ENCODE results near the gene ST6GALNAC4.
"Not testable (repeated sequence)": the region's sequence is repeated elsewhere in the genome, so short reads cannot be mapped to it uniquely, and the experiment has no call there.

The ST6GALNAC4 gene

GRCh38 chr9:127884976-127885490 lies 31.8 kb downstream of the ST6GALNAC4 start:
- no peak for DNase-seq

- no peak for DNase-seq
Observed at GRCh38 chr9:127884427-127884911, 32.4 kb downstream of the ST6GALNAC4 start.

GRCh38 chr9:127883959-127884358 lies 32.9 kb downstream of the ST6GALNAC4 start:
- no peak for DNase-seq

- DNase-seq, result not testable (repeated sequence)
Observed at GRCh38 chr9:127881715-127882114, 35.1 kb downstream of the ST6GALNAC4 start.

GRCh38 chr9:127880143-127880542 lies 36.7 kb downstream of the ST6GALNAC4 start:
- no peak for DNase-seq

GRCh38 chr9:127878652-127879390 lies 38.0 kb downstream of the ST6GALNAC4 start:
- DNase-seq, result no peak

- no peak for DNase-seq
Observed at GRCh38 chr9:127878001-127878651, 38.7 kb downstream of the ST6GALNAC4 start.

- no peak for DNase-seq
Observed at GRCh38 chr9:127877566-127877998, 39.3 kb downstream of the ST6GALNAC4 start, which contains the start of gene AK1. Gene AK1 (minus strand): TSS chr9:127877675. CDS start chr9:127874617, 3,058 bp downstream.

GRCh38 chr9:127876764-127877562 lies 39.9 kb downstream of the ST6GALNAC4 start:
- no peak for DNase-seq

- no peak for DNase-seq
Observed at GRCh38 chr9:127876026-127876763, 40.6 kb downstream of the ST6GALNAC4 start.

GRCh38 chr9:127875306-127875966 lies 41.4 kb downstream of the ST6GALNAC4 start:
- no peak for DNase-seq

- no peak for DNase-seq
Observed at GRCh38 chr9:127874301-127875221, 42.3 kb downstream of the ST6GALNAC4 start.

- DNase-seq, result no peak
Observed at GRCh38 chr9:127873886-127874285, 43.0 kb downstream of the ST6GALNAC4 start.

GRCh38 chr9:127873223-127873691 lies 43.6 kb downstream of the ST6GALNAC4 start:
- no peak for DNase-seq

- DNase-seq, result no peak
Observed at GRCh38 chr9:127872369-127873222, 44.2 kb downstream of the ST6GALNAC4 start.

GRCh38 chr9:127871531-127871930 lies 45.3 kb downstream of the ST6GALNAC4 start:
- DNase-seq, result no peak

- DNase-seq, result no peak
Observed at GRCh38 chr9:127870887-127871286, 46.0 kb downstream of the ST6GALNAC4 start.

GRCh38 chr9:127870153-127870491 lies 46.7 kb downstream of the ST6GALNAC4 start:
- DNase-seq, result not testable (repeated sequence)

Measured in stimulated activated CD4-positive, alpha-beta T cell treated with anti-CD3 and anti-CD28 coated beads, Interleukin-1b, Interleukin-23, amount 100 ng/mL, for 48 hours (primary cell).